Caco-2 (cell line): ENCODE data around the gene RASGEF1B. TPM values are rescaled to one million over a fixed set of nuclear protein-coding genes. Genes with fewer than 3 reads are reported as not detected.
"Not testable (repeated sequence)": the region's sequence is repeated elsewhere in the genome, so short reads cannot be mapped to it uniquely, and the experiment has no call there.

Experiments used
- BruUV-seq: library from RNA; stranded (reverse); fragments of 400-500 nt; replicated peaks from 2 replicates; lab custom pipeline; 2021; lab: Mats Ljungman, UMichigan
- CTCF ChIA-PET: fragments of 300-600 bp; sonication (Branson Sonifier 250); formaldehyde crosslinking; loops from one replicate; lab custom pipeline; 2022; ENCODE audit warnings: antibody characterized with exemption; lab: Charles Lee
- POLR2A ChIA-PET: fragments of 300-600 bp; sonication (Branson Sonifier 250); formaldehyde crosslinking; loops from one replicate; lab custom pipeline; 2022; ENCODE audit warnings: antibody characterized with exemption; lab: Charles Lee
- DNase-seq, 2 experiments: peaks; one replicate each; pipeline versions ENCODE4 v3.0.0 to v3.0.0-alpha.2; 2020 to 2022
- H3K27me3 ChIP-seq: replicated peaks from 2 replicates; pipeline ENCODE4 v1.6.0; 2011; ENCODE audit warnings: low read length; ENCODE audit not compliant: control insufficient read depth, insufficient read depth
- H3K36me3 ChIP-seq: 2 replicates; pipeline ENCODE4 v1.5.1; 2011; ENCODE audit warnings: low read length; ENCODE audit not compliant: control insufficient read depth, insufficient read depth
- H3K4me1 ChIP-seq: fragments of 250-450 bp; sonication (Bioruptor Pico); 2 replicates; pipeline ENCODE4 v1.5.1; 2020; ENCODE audit warnings: mild to moderate bottlenecking
- H3K4me3 ChIP-seq: 2 replicates; pipeline ENCODE4 v1.5.1; 2011; ENCODE audit warnings: low read depth, mild to moderate bottlenecking, control low read depth, low read length
- H3K9me3 ChIP-seq: fragments of 250-450 bp; sonication (Bioruptor Pico); 2 replicates; pipeline ENCODE4 v1.5.1; 2020; ENCODE audit warnings: mild to moderate bottlenecking, moderate library complexity
- H3K27ac Mint-ChIP-seq: one replicate; pipeline ENCODE4 v1.8.0; 2022; ENCODE audit warnings: mixed read lengths; ENCODE audit not compliant: unreplicated experiment
- H3K27me3 Mint-ChIP-seq: one replicate; pipeline ENCODE4 v1.8.0; 2022; ENCODE audit warnings: mixed read lengths; ENCODE audit not compliant: insufficient read depth, unreplicated experiment
- H3K36me3 Mint-ChIP-seq: one replicate; pipeline ENCODE4 v1.8.0; 2022; ENCODE audit warnings: mild to moderate bottlenecking, mixed read lengths; ENCODE audit not compliant: insufficient read depth, unreplicated experiment
- H3K4me1 Mint-ChIP-seq: one replicate; pipeline ENCODE4 v1.8.0; 2022; ENCODE audit warnings: low read depth, mixed read lengths; ENCODE audit not compliant: unreplicated experiment
- H3K4me3 Mint-ChIP-seq: one replicate; pipeline ENCODE4 v1.8.0; 2022; ENCODE audit warnings: mild to moderate bottlenecking, moderate library complexity, mixed read lengths; ENCODE audit not compliant: unreplicated experiment
- H3K9me3 Mint-ChIP-seq: one replicate; pipeline ENCODE4 v1.8.0; 2022; ENCODE audit warnings: mixed read lengths; ENCODE audit not compliant: unreplicated experiment
- CTCF ChIP-seq, 2 experiments: fragments of 200-600 bp in 1 of 2; IDR thresholded peaks; 1 replicate in 1 of 2; 2 replicates in 1 of 2; pipeline versions ENCODE4 v1.5.1 to v1.8.0; 2011 to 2022; ENCODE audit warnings: antibody characterized with exemption in 1 of 2, control low read depth in 1 of 2, inconsistent platforms in 1 of 2, low read depth in 1 of 2, low read length in 1 of 2, mild to moderate bottlenecking in 1 of 2, moderate library complexity in 1 of 2; ENCODE audit not compliant: insufficient read depth in 1 of 2, severe bottlenecking in 1 of 2, unreplicated experiment in 1 of 2
- intact Hi-C: fragments of 100-400 bp; cut with micrococcal nuclease; formaldehyde crosslinking; loops from one replicate; pipeline ENCODE4 v1.10.0; 2022; ENCODE audit not compliant: unreplicated experiment
- total RNA-seq: library from RNA; stranded (reverse); gene quantifications from 2 replicates; pipeline ENCODE4 v1.2.3, GENCODE V29; 2022

The RASGEF1B gene
- total RNA-seq, 1 experiment from 2014 or later, result 32.3 TPM

- ChIA-PET POLR2A (no interaction called here), CTCF (no interaction called here)
- H3K4me1 ChIP-seq, result no peaks in the 10 kb centered on the region
- Mint-ChIP-seq H3K27me3 (no peaks in the 10 kb centered on the region), H3K27ac (no peak overlapping the region), H3K4me3 (no peak overlapping the region), H3K4me1 (no peaks in the 10 kb centered on the region), H3K36me3 (no peaks in the 10 kb centered on the region), H3K9me3 (peaks cover 9% of the 10 kb centered on the region)
- no peaks in the 10 kb centered on the region for H3K36me3 ChIP-seq
- BruUV-seq, result no TSS peak
- TF ChIP-seq CTCF (IDR thresholded peaks at IDR 0.05; ENCODE audit: insufficient read depth in 1 of 2, low read depth in 1 of 2, low read length in 1 of 2, severe bottlenecking in 1 of 2, unreplicated experiment in 1 of 2), result no peak
- no peak overlapping the region for H3K4me3 ChIP-seq
- no peaks in the 10 kb centered on the region for H3K9me3 ChIP-seq
- no peaks in the 10 kb centered on the region for H3K27me3 ChIP-seq
- intact Hi-C loops, result no loop called here
- DNase-seq, result no peak
These were observed 63.4 kb downstream of the RASGEF1B start for GRCh38 chr4:81408341-81408740.

GRCh38 chr4:81407726-81408125 lies 64.0 kb downstream of the RASGEF1B start:
- Histone ChIP-seq H3K36me3 (no peaks in the 10 kb centered on the region), H3K9me3 (no peaks in the 10 kb centered on the region), H3K27me3 (no peaks in the 10 kb centered on the region), H3K4me3 (no peak overlapping the region), H3K4me1 (no peaks in the 10 kb centered on the region)
- BruUV-seq, result no TSS peak
- POLR2A ChIA-PET, result no interaction called here
- Mint-ChIP-seq H3K27me3 (no peaks in the 10 kb centered on the region), H3K36me3 (no peaks in the 10 kb centered on the region), H3K4me1 (no peaks in the 10 kb centered on the region), H3K9me3 (peaks cover 3% of the 10 kb centered on the region), H3K27ac (no peak overlapping the region), H3K4me3 (no peak overlapping the region)
- intact Hi-C loops, result loop anchor here (2.0 kb wide), 1 partner anchor 635 kb away; no protein-coding TSS in a partner anchor
- no peak for DNase-seq
- CTCF ChIA-PET, result no interaction called here
- no peak for TF ChIP-seq CTCF (IDR thresholded peaks at IDR 0.05; ENCODE audit: insufficient read depth in 1 of 2, low read depth in 1 of 2, low read length in 1 of 2, severe bottlenecking in 1 of 2, unreplicated experiment in 1 of 2)

GRCh38 chr4:81406481-81406880 lies 65.2 kb downstream of the RASGEF1B start:
- H3K27me3 ChIP-seq, H3K9me3 Mint-ChIP-seq, BruUV-seq, H3K4me1 ChIP-seq, H3K9me3 ChIP-seq, H3K4me3 ChIP-seq, H3K27ac Mint-ChIP-seq, H3K27me3 Mint-ChIP-seq, H3K36me3 Mint-ChIP-seq, DNase-seq, H3K4me3 Mint-ChIP-seq, POLR2A ChIA-PET, H3K4me1 Mint-ChIP-seq, H3K36me3 ChIP-seq: not testable (repeated sequence)
- intact Hi-C loops, result loop anchor here (1.0 to 2.0 kb wide), 7 partner anchors 61 to 877 kb away; no protein-coding TSS in a partner anchor
- CTCF ChIA-PET, result interaction anchor here (0.6 to 1.0 kb wide), 3 partner anchors 513 to 1095 kb away, joined by 3 to 12 read pairs (median 3); no protein-coding TSS in a partner anchor
